ENCODE results near the gene DGKH.
"Not testable (repeated sequence)": the region's sequence is repeated elsewhere in the genome, so short reads cannot be mapped to it uniquely, and the experiment has no call there.

Gene DGKH

DNA sequence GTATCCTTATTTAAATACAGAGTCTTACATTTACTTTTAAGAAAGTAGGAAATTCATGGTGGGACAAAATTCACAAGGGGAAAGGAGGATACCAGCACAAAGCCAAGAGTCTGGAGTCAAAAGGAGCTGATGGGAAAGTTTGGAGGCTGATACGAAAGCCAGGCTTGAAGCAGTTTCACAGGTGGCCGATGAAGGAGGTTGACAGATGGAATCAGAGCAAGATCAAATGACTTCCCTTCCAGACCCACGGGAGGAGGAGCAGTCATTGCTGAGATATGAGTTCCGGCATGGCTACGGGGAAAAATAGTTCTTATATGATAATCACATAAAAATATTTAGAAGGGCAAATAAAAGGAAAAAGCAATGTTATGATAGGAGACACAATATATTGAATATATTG, 65.0 kb downstream of the DGKH start:
- no peak for DNase-seq (ENCODE audit: low read depth)

- no peak for DNase-seq (ENCODE audit: low read depth)
Measured at GRCh38 chr13:42114278-42114677, 65.8 kb downstream of the DGKH start.

DNA sequence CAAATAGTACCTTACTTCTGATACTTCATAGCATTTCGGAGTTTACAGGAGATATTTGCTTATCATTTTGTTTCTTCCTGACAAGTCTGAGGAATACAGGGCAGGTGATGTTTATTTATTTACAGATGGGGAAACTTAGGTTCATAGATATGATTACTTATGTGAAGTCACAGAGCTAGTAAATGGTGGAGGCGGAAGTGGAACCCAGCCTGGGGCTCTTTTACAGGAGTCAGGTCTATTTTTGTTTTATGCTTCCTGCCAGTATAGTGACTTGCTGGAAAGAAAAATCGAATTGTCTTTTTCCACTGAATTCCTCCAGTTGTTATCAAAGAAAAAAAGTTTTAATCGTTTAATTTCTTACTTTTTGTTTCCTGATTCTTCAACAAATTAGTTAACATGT, 66.5 kb downstream of the DGKH start:
- DNase-seq (ENCODE audit: low read depth) = no peak

DNA sequence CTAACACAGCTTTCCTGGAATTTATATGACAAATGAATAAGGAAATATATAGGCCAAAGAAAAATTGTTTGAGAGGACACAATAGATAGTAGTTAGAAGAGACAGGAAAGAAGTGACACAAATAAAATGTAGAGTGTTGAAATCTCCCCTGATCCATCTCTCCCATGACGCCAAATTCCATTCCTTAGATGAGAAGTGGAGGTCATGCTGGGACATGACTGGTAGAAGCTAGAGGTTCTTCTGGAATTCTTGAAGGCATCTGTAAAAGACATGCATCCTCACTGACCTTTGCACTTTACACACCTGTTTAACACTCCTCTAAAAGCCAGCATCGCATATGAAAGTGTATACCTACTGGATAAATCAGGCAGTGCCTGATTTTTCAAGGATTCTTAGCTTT, 67.8 kb downstream of the DGKH start:
- no peak for DNase-seq (ENCODE audit: low read depth)

DNA sequence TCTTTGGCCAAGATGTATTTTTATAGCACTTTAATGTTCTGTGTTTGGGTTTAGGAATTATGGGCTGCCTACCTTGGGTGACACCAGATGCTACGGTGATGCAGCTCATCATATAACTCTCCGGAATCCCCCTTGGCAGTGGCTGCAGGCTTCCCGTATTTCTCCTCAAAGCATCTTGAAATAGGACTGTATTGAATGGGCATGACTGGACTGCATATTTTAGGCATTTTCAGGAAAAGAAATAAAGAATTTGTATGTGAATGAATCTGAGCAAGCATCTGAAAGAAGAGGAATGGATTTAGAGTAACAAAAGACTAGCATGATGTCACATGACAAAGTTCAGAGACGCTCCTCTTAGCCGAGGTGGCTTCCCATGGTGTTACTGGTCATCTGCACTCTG, 70.6 kb downstream of the DGKH start:
- no peak for DNase-seq (ENCODE audit: low read depth)

DNA sequence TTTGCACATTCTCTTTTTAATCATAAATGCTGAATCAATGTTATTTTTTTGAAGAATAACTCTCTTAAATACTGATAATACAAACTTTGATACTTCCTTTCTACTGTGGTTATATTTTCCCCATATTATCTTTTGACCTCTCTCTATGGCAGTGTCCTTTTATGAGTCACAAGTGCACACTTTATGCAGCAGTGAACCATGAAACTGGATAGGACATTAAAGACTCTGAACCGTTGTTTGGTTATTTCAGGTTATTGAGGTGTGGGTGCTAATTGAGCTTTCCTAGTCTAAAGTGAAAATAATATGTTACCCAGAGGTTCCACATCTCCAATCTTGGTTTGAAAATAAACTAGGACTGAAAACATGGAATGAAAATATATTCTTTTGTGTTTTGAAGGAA, 71.4 kb downstream of the DGKH start:
- no peak for DNase-seq (ENCODE audit: low read depth)

DNA sequence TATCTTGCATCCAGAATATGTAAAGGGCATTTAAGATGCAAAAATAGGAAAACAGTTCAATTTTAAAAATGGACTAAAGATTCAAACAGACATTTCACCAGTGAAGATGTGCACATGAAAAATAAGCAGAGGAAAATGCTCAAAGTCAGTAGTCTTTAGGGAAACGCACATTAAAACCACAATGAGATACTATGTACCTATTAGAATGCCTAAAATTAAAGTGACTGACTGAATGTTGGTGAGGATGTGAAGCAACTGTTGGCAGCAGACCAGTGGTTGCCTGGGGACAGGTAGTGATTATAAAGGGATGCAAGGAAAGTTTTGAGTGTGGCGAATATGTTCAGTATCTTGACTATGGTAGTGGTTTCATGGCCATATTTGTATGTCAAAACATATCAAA, 75.2 kb downstream of the DGKH start:
- DNase-seq (ENCODE audit: low read depth) = no peak

- no peak for DNase-seq (ENCODE audit: low read depth)
Measured at GRCh38 chr13:42125046-42125445, 76.6 kb downstream of the DGKH start.

DNA sequence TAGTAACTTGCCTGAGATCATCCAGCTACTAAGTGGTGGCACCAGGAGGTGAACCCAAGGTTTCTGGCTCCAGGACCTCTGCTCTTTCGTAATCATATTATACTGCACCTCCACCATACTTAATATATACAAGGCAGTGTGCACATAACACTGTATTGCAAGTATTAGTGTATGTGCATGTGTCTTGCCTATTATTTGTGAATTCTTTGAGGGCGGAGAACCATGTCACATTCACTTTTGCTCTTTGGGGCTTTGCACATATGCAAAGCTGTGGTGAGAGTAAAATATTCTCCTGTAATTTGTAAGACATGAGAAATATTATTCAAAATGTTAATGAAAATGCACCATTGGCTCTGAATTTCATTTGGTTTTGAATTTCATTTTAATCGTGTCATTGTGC, 78.6 kb downstream of the DGKH start:
- no peak for DNase-seq (ENCODE audit: low read depth)

- DNase-seq (ENCODE audit: low read depth) = no peak
Measured at GRCh38 chr13:42129033-42129432, 80.6 kb downstream of the DGKH start.

DNA sequence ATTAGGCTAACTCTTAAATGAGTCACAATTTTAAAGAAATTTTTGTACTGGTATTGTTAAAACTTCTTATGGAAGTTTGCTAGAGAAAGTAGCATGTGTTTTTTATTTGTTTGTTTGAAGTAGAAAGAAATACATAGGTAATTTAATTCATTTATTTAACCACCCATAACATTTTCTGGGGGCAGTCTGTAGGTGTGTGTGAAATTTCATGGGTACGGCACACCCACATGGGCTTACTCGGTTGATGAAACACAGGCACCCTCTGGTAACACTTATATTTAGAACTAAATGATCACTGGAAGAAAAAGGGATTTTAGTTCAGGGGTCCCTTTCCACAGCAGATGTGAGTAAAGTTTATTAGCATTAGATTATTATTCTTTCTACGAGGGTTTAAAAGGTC, 88.1 kb downstream of the DGKH start:
- DNase-seq (ENCODE audit: low read depth) = no peak

GRCh38 chr13:42137856-42138537, 89.5 kb downstream of the DGKH start:
- peak; percentile 68 for DNase-seq (ENCODE audit: low read depth)

- no peak for DNase-seq (ENCODE audit: low read depth)
Measured at GRCh38 chr13:42140494-42140893, 92.0 kb downstream of the DGKH start.

DNA sequence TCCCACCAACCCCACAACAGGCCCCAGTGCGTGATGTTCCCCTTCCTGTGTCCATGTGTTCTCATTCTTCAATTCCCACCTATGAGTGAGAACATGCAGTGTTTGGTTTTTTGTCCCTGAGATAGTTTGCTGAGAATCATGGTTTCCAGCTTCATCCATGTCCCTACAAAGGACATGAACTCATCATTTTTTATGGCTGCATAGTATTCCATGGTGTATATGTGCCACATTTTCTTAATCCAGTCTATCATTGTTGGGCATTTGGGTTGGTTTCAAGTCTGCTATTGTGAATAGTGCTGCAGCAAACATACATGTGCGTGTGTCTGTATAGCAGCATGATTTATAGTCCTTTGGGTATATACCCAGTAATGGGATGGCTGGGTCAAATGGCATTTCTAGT, 92.6 kb downstream of the DGKH start:
- DNase-seq (ENCODE audit: low read depth) = not testable (repeated sequence)

DNA sequence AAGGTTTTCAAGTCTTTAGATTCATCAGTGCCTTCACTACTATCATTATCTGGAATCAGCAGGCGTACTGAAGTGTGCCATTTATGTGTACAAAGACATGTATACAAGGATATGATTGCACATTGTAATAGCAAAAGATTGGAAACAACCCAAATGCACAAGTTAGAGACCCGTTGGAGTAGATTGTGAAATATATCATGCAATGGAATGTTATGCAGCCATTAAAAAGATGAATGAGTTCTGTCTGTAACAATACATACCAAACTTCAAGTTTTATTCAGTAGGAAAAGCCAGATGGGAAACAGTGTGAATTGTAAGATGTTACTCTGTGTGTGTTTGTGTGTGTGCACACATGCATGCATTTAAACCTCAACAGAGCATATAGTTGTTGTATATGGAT, 97.9 kb downstream of the DGKH start:
- no peak for DNase-seq (ENCODE audit: low read depth)

DNA sequence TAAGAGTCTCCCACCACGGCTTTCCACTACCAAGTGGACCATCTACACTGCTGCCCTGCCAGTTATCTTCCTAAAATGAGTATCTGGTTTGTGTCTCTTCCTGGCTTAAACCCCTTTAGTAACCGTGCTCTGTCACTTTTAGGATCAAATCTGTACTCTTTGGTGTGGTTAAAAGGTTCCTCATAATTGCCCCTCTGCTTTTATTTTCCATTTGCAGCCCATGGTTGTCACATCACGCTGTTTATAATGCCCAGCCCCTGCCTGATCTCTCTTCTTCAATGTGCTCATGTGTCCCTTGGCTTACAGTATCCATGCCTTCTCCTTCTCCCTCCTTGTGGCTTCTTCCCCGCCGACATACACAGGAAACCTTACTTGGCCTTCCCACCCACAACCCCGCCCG, 100.1 kb downstream of the DGKH start:
- no peak for DNase-seq (ENCODE audit: low read depth)

GRCh38 chr13:42149136-42149535, 100.7 kb downstream of the DGKH start:
- no peak for DNase-seq (ENCODE audit: low read depth)

DNA sequence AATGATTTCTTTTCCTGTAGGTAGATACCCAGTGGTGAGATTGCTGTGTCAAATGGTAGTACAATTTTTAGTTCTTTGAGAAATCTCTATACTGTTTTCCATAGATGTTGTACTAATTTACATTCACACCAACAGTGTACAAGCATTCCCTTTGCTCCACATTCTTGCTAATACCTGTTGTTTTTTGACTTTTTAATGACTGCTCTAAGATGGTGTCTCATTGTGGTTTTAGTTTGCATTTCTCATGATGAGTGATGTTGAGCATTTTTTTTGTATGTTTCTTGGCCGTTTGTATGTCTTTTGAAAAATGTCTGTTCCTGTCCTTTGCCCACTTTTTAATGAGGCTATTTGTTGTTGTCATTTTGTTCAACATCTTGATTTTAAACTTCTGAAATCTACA, 103.3 kb downstream of the DGKH start:
- DNase-seq (ENCODE audit: low read depth) = no peak

GRCh38 chr13:42152495-42152894, 104.0 kb downstream of the DGKH start:
- no peak for DNase-seq (ENCODE audit: low read depth)

- DNase-seq (ENCODE audit: low read depth) = peak; percentile 13
Measured at GRCh38 chr13:42153199-42154113, 105.0 kb downstream of the DGKH start.

GRCh38 chr13:42155251-42155650, 106.8 kb downstream of the DGKH start:
- no peak for DNase-seq (ENCODE audit: low read depth)

- DNase-seq (ENCODE audit: low read depth) = not testable (repeated sequence)
Measured at GRCh38 chr13:42163338-42163737, 114.9 kb downstream of the DGKH start.

DNA sequence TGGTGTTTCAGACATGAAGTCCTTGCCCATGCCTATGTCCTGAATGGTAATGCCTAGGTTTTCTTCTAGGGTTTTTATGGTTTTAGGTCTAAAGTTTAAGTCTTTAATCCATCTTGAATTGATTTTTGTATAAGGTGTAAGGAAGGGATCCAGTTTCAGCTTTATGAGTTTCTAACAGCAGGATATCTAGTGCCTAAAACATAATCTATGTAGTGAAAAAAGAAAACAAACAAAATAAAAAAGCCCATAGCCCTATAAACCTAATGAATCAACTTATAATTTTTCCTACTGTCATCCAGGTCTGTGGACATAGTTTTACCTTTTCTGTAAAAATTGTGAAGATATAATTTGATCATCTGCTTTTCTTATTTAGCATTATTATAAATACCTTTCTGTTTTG, 115.5 kb downstream of the DGKH start:
- not testable (repeated sequence) for DNase-seq (ENCODE audit: low read depth)

Data from ELR (cell line).